Measurements from ENCODE around the gene ELN. TPM values are rescaled to one million over a fixed set of nuclear protein-coding genes. Genes with fewer than 3 reads are reported as not detected.

Gene ELN
- total RNA-seq, 1 experiment from 2014 or later = 65.9 TPM

- Histone ChIP-seq H3K4me1 (ENCODE audit: insufficient read depth, low read length, poor library complexity, severe bottlenecking) (no peaks in the 10 kb centered on the region), H3K9me3 (ENCODE audit: low read depth, low read length, poor library complexity, severe bottlenecking) (no peaks in the 10 kb centered on the region), H3K27ac (ENCODE audit: low read depth, low read length, poor library complexity, severe bottlenecking) (no peak overlapping the region), H3K4me3 (ENCODE audit: low read depth, low read length, poor library complexity, severe bottlenecking) (no peak overlapping the region), H3K36me3 (ENCODE audit: insufficient read depth, low read length, poor library complexity, severe bottlenecking) (no peaks in the 10 kb centered on the region), H3K27me3 (replicated peaks; ENCODE audit: insufficient read depth, low read depth, low read length, poor library complexity) (no peaks in the 10 kb centered on the region)
- TF ChIP-seq CTCF (conservative IDR thresholded peaks at IDR 0.05; ENCODE audit: low read depth, low read length) (no peak), EZH2 (IDR thresholded peaks at IDR 0.05; ENCODE audit: borderline replicate concordance, low read depth, low read length, poor library complexity, severe bottlenecking) (no peak)
- no TSS peak for BruUV-seq (replicated peaks)
- DNase-seq (ENCODE audit: low spot score) = no peak
- ChIA-PET CTCF (no interaction called here), POLR2A (ENCODE audit: low non-redundant PET) (no interaction called here)
- intact Hi-C loops (cut with micrococcal nuclease; ENCODE audit: unreplicated experiment) = no loop called here
Observed at GRCh38 chr7:73987298-73987697, 40.7 kb upstream of the ELN start.

- no peak for DNase-seq (ENCODE audit: low spot score)
- H3K27ac ChIP-seq (ENCODE audit: low read depth, low read length, poor library complexity, severe bottlenecking) = no peak overlapping the region
- no peaks in the 10 kb centered on the region for H3K36me3 ChIP-seq (ENCODE audit: insufficient read depth, low read length, poor library complexity, severe bottlenecking)
- intact Hi-C loops (cut with micrococcal nuclease; ENCODE audit: unreplicated experiment) = no loop called here
- no peaks in the 10 kb centered on the region for H3K9me3 ChIP-seq (ENCODE audit: low read depth, low read length, poor library complexity, severe bottlenecking)
- no peaks in the 10 kb centered on the region for H3K27me3 ChIP-seq (replicated peaks; ENCODE audit: insufficient read depth, low read depth, low read length, poor library complexity)
- H3K4me3 ChIP-seq (ENCODE audit: low read depth, low read length, poor library complexity, severe bottlenecking) = no peak overlapping the region
- no peaks in the 10 kb centered on the region for H3K4me1 ChIP-seq (ENCODE audit: insufficient read depth, low read length, poor library complexity, severe bottlenecking)
- no peak for TF ChIP-seq EZH2 (IDR thresholded peaks at IDR 0.05; ENCODE audit: borderline replicate concordance, low read depth, low read length, poor library complexity, severe bottlenecking)
- TF ChIP-seq CTCF (conservative IDR thresholded peaks at IDR 0.05; ENCODE audit: low read depth, low read length) = no peak
- ChIA-PET CTCF (interaction anchor here (0.7 kb wide), 1 partner anchor 14 kb away, joined by 3 read pairs; no protein-coding TSS in a partner anchor), POLR2A (ENCODE audit: low non-redundant PET) (interaction anchor here (0.6 kb wide), 1 partner anchor 347 kb away, joined by 8 read pairs; no protein-coding TSS in a partner anchor)
- no TSS peak for BruUV-seq (replicated peaks)
Observed at GRCh38 chr7:73988197-73988596, 39.8 kb upstream of the ELN start.

- Histone ChIP-seq H3K4me1 (ENCODE audit: insufficient read depth, low read length, poor library complexity, severe bottlenecking) (no peaks in the 10 kb centered on the region), H3K27me3 (replicated peaks; ENCODE audit: insufficient read depth, low read depth, low read length, poor library complexity) (no peaks in the 10 kb centered on the region), H3K36me3 (ENCODE audit: insufficient read depth, low read length, poor library complexity, severe bottlenecking) (no peaks in the 10 kb centered on the region), H3K9me3 (ENCODE audit: low read depth, low read length, poor library complexity, severe bottlenecking) (no peaks in the 10 kb centered on the region), H3K27ac (ENCODE audit: low read depth, low read length, poor library complexity, severe bottlenecking) (no peak overlapping the region), H3K4me3 (ENCODE audit: low read depth, low read length, poor library complexity, severe bottlenecking) (no peak overlapping the region)
- DNase-seq (ENCODE audit: low spot score) = no peak
- BruUV-seq (replicated peaks) = no TSS peak
- ChIA-PET POLR2A (ENCODE audit: low non-redundant PET) (no interaction called here), CTCF (no interaction called here)
- TF ChIP-seq EZH2 (IDR thresholded peaks at IDR 0.05; ENCODE audit: borderline replicate concordance, low read depth, low read length, poor library complexity, severe bottlenecking) = no peak
- no peak for TF ChIP-seq CTCF (conservative IDR thresholded peaks at IDR 0.05; ENCODE audit: low read depth, low read length)
- intact Hi-C loops (cut with micrococcal nuclease; ENCODE audit: unreplicated experiment) = no loop called here
Observed at GRCh38 chr7:73991522-73992100, 36.4 kb upstream of the ELN start.
